GM23338 (cell line): ENCODE results near the gene TRMT13. TPM values are rescaled to one million over a fixed set of nuclear protein-coding genes. Genes with fewer than 3 reads are reported as not detected.

Experiments
- ATAC-seq: fragments of 200-7000 bp; cut with Tn5 transposase; 3 replicates; pipeline ENCODE4 v1.9.1; 2020
- DNase-seq: peaks from one replicate; pipeline ENCODE4 v3.0.0-alpha.2; 2015; ENCODE audit warnings: low spot score
- H2AFZ ChIP-seq: fragments of 200-600 bp; sonication (generic); 2 replicates; pipeline ENCODE4 v1.8.0; 2016; ENCODE audit warnings: antibody characterized with exemption, mild to moderate bottlenecking, moderate library complexity
- H3F3A ChIP-seq: fragments of 200-600 bp; sonication (generic); replicated peaks from 2 replicates; pipeline ENCODE4 v1.8.0; 2017; ENCODE audit warnings: antibody characterized with exemption, mixed run types, low read depth
- H3K27ac ChIP-seq: fragments of 200-600 bp; sonication (generic); 2 replicates; pipeline ENCODE4 v1.6.1; 2016; ENCODE audit warnings: low read depth
- H3K27me3 ChIP-seq: fragments of 200-600 bp; sonication (generic); 2 replicates; pipeline ENCODE4 v1.8.0; 2016; ENCODE audit warnings: mild to moderate bottlenecking, mixed run types, moderate library complexity; ENCODE audit not compliant: insufficient read depth
- H3K36me3 ChIP-seq: fragments of 200-600 bp; sonication (generic); 2 replicates; pipeline ENCODE4 v1.8.0; 2016; ENCODE audit warnings: mild to moderate bottlenecking; ENCODE audit not compliant: insufficient read depth
- H3K4me1 ChIP-seq: fragments of 200-600 bp; sonication (generic); 2 replicates; pipeline ENCODE4 v1.8.0; 2016; ENCODE audit warnings: mild to moderate bottlenecking, moderate library complexity; ENCODE audit not compliant: insufficient read depth
- H3K4me2 ChIP-seq: fragments of 200-600 bp; sonication (generic); 2 replicates; pipeline ENCODE4 v1.7.1; 2017; ENCODE audit warnings: mixed run types
- H3K4me3 ChIP-seq: fragments of 200-600 bp; sonication (generic); 2 replicates; pipeline ENCODE4 v1.6.1; 2016; ENCODE audit warnings: mixed run types
- H3K79me2 ChIP-seq: fragments of 200-600 bp; sonication (generic); replicated peaks from 2 replicates; pipeline ENCODE4 v1.8.0; 2017; ENCODE audit warnings: mild to moderate bottlenecking; ENCODE audit not compliant: insufficient read depth
- H3K9me2 ChIP-seq: fragments of 200-600 bp; sonication (generic); 2 replicates; pipeline ENCODE4 v1.8.0; 2017; ENCODE audit not compliant: insufficient read depth
- H4K20me1 ChIP-seq: fragments of 200-600 bp; sonication (generic); replicated peaks from 2 replicates; pipeline ENCODE4 v1.8.0; 2017; ENCODE audit warnings: mild to moderate bottlenecking; ENCODE audit not compliant: insufficient read depth
- H3K27ac Mint-ChIP-seq: 2 replicates; pipeline ENCODE4 v1.8.0; 2020; ENCODE audit warnings: inconsistent platforms, mild to moderate bottlenecking, moderate library complexity, mixed read lengths
- H3K27me3 Mint-ChIP-seq: 3 replicates; pipeline ENCODE4 v1.8.0; 2022; ENCODE audit warnings: low read depth, mild to moderate bottlenecking, moderate library complexity, mixed read lengths, inconsistent platforms; ENCODE audit not compliant: insufficient read depth, poor library complexity
- H3K36me3 Mint-ChIP-seq: 3 replicates; pipeline ENCODE4 v1.8.0; 2021; ENCODE audit warnings: low read depth, mild to moderate bottlenecking, inconsistent platforms, moderate library complexity, mixed read lengths
- H3K4me1 Mint-ChIP-seq: 3 replicates; pipeline ENCODE4 v1.8.0; 2020; ENCODE audit warnings: mild to moderate bottlenecking, inconsistent platforms, mixed read lengths
- H3K4me3 Mint-ChIP-seq: 3 replicates; pipeline ENCODE4 v1.8.0; 2021; ENCODE audit warnings: moderate library complexity, mild to moderate bottlenecking, inconsistent platforms, mixed read lengths
- H3K9me3 Mint-ChIP-seq: 3 replicates; pipeline ENCODE4 v1.8.0; 2020; ENCODE audit warnings: moderate library complexity, mild to moderate bottlenecking, inconsistent platforms, mixed read lengths
- CTCF ChIP-seq, 2 experiments: fragments of 200-600 bp in 1 of 2; sonication (generic) in 1 of 2; conservative IDR thresholded peaks; 2 replicates each; pipeline versions ENCODE4 v1.5.1 to v1.6.1; 2016 to 2017; ENCODE audit warnings: antibody characterized with exemption in 2 of 2, low read depth in 2 of 2, mild to moderate bottlenecking in 2 of 2, moderate library complexity in 1 of 2
- ETS1 ChIP-seq: IDR thresholded peaks from 2 replicates; pipeline ENCODE4 v1.6.1; 2016; ENCODE audit warnings: antibody characterized with exemption
- EZH2 ChIP-seq: fragments of 200-600 bp; sonication (generic); IDR thresholded peaks from one replicate; pipeline ENCODE4 v1.8.0; 2017; ENCODE audit warnings: antibody characterized with exemption, mild to moderate bottlenecking, low read depth; ENCODE audit not compliant: unreplicated experiment
- EZH2phosphoT487 ChIP-seq: fragments of 200-600 bp; sonication (generic); IDR thresholded peaks from one replicate; pipeline ENCODE4 v1.8.1; 2018; ENCODE audit warnings: antibody characterized with exemption; ENCODE audit not compliant: unreplicated experiment
- JUNB ChIP-seq: IDR thresholded peaks from one replicate; pipeline ENCODE4 v1.6.1; 2016; ENCODE audit warnings: antibody characterized with exemption; ENCODE audit not compliant: unreplicated experiment
- POLR2AphosphoS5 ChIP-seq: IDR thresholded peaks from 2 replicates; pipeline ENCODE4 v1.6.1; 2016; ENCODE audit warnings: antibody characterized with exemption, low read depth
- REST ChIP-seq: IDR thresholded peaks from one replicate; pipeline ENCODE4 v1.6.1; 2018; ENCODE audit warnings: antibody characterized with exemption; ENCODE audit not compliant: unreplicated experiment
- ZNF331 ChIP-seq: fragments of 250-450 bp; sonication (Bioruptor Pico); IDR thresholded peaks from 2 replicates; pipeline ENCODE4 v1.5.0; 2020; ENCODE audit warnings: low read depth, mild to moderate bottlenecking, moderate library complexity
- ZNF462 ChIP-seq: fragments of 250-450 bp; sonication (Bioruptor Pico); IDR thresholded peaks from 2 replicates; pipeline ENCODE4 v1.5.0; 2020; ENCODE audit warnings: mild to moderate bottlenecking, moderate library complexity
- polyA plus RNA-seq: library from polyadenylated mRNA; unstranded; fragments of >200 nt; fragmentation: Nextera tagmentation; extraction: Ambion mirVana; gene quantifications from 2 replicates; pipeline ENCODE4 v1.2.1, GENCODE V29; 2016
- total RNA-seq: library from RNA; depleted of rRNA; stranded (reverse); fragments of >200 nt; shearing (Covaris generic); gene quantifications from 2 replicates; pipeline ENCODE4 v1.2.3, GENCODE V29; 2014

Gene TRMT13
- total and polyA plus RNA-seq, 2 experiments from 2014 or later = 14.5 to 22.8 TPM

DNA sequence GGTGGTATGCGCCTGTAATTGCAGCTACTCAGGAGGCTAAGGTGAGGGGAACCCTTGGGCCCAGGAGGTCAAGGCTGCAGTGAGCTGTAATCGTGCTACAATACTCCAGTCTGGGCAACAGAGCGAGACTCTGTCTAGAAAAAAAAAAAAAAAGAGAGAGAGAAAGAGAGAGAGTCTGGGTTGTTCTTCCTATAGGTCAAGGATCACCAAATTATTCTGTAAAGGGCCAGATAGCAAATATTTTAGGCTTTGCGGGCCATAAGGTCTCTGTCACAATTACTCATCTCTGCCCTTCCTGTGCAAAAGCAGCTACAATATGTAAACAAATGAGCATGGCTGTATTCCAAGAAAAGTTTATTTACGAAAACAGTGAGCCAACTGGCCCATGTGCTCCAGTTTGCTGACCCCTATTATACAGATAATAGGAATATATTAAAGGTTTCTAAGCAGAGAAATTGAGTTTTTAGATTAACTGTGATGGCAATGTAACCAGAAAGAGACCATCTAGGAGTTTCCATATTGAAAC lies 2.3 kb upstream of the TRMT13 start:
- H3K4me3 Mint-ChIP-seq = no peak overlapping the region
- no peak for TF ChIP-seq POLR2AphosphoS5
- no peak for TF ChIP-seq ZNF331 (CRISPR knock-in tag)
- TF ChIP-seq ZNF462 (CRISPR knock-in tag) = no peak
- no peak for TF ChIP-seq EZH2phosphoT487
- no peak for TF ChIP-seq EZH2
- TF ChIP-seq REST = no peak
- TF ChIP-seq ETS1 = no peak
- TF ChIP-seq CTCF (conservative IDR thresholded peaks at IDR 0.05; ENCODE audit: low read depth in 2 of 2) = no peak
- no peak for TF ChIP-seq JUNB
- no peak overlapping the region for H3K27ac Mint-ChIP-seq
- Histone ChIP-seq H3K79me2 (peaks cover 83% of the 10 kb centered on the region), H3K27ac (no peak overlapping the region), H3K4me1 (peaks cover 14% of the 10 kb centered on the region; the same call in 1 of the 2 replicates), H4K20me1 (no peaks in the 10 kb centered on the region), H3F3A (no peaks in the 10 kb centered on the region), H3K4me2 (no peak overlapping the region), H3K4me3 (no peak overlapping the region), H2AFZ (no peak overlapping the region), H3K27me3 (no peaks in the 10 kb centered on the region), H3K36me3 (no peaks in the 10 kb centered on the region), H3K9me2 (no peaks in the 10 kb centered on the region)
- H3K4me1 Mint-ChIP-seq = peaks cover 9% of the 10 kb centered on the region
- H3K36me3 Mint-ChIP-seq = peaks cover 3% of the 10 kb centered on the region; the same call in 2 of the 3 replicates
- H3K9me3 Mint-ChIP-seq = no peaks in the 10 kb centered on the region
- peaks cover 11% of the 10 kb centered on the region for H3K27me3 Mint-ChIP-seq
- ATAC-seq (no peak), DNase-seq (peak; percentile 14)
